IPS-NIHi11 (cell line): ENCODE results near the gene CLEC9A.

ENCODE experiments used
- DNase-seq: peaks from one replicate; pipeline ENCODE4 v3.0.0; 2012; ENCODE audit warnings: mixed read lengths, low spot score

Gene CLEC9A

GRCh38 chr12:10113075-10113474 lies 82.6 kb downstream of the CLEC9A start:
- no peak for DNase-seq

- DNase-seq = no peak
Observed at GRCh38 chr12:10113920-10114319, 83.4 kb downstream of the CLEC9A start.

GRCh38 chr12:10115311-10115710 lies 84.8 kb downstream of the CLEC9A start:
- DNase-seq = no peak
